ENCODE results near the gene ADK.
"Not testable (repeated sequence)": the region's sequence is repeated elsewhere in the genome, so short reads cannot be mapped to it uniquely, and the experiment has no call there.

Gene ADK

GRCh38 chr10:74543276-74543675, 392.3 kb downstream of the ADK start:
- DNase-seq (ENCODE audit: low spot score), result no peak

- DNase-seq (ENCODE audit: low spot score), result no peak
Observed at GRCh38 chr10:74544106-74544505, 393.1 kb downstream of the ADK start.

- DNase-seq (ENCODE audit: low spot score), result no peak
Observed at GRCh38 chr10:74548676-74549075, 397.7 kb downstream of the ADK start.

GRCh38 chr10:74556072-74556705, 405.2 kb downstream of the ADK start:
- DNase-seq (ENCODE audit: low spot score), result no peak

- no peak for DNase-seq (ENCODE audit: low spot score)
Observed at GRCh38 chr10:74557098-74557497, 406.1 kb downstream of the ADK start.

GRCh38 chr10:74558403-74558802, 407.4 kb downstream of the ADK start:
- DNase-seq (ENCODE audit: low spot score), result no peak

- DNase-seq (ENCODE audit: low spot score), result no peak
Observed at GRCh38 chr10:74558897-74559296, 407.9 kb downstream of the ADK start.

- not testable (repeated sequence) for DNase-seq (ENCODE audit: low spot score)
Observed at GRCh38 chr10:74568896-74569295, 417.9 kb downstream of the ADK start.

- DNase-seq (ENCODE audit: low spot score), result not testable (repeated sequence)
Observed at GRCh38 chr10:74573497-74573896, 422.5 kb downstream of the ADK start.

- no peak for DNase-seq (ENCODE audit: low spot score)
Observed at GRCh38 chr10:74575191-74575720, 424.2 kb downstream of the ADK start.

GRCh38 chr10:74575912-74576311, 424.9 kb downstream of the ADK start:
- no peak for DNase-seq (ENCODE audit: low spot score)

- no peak for DNase-seq (ENCODE audit: low spot score)
Observed at GRCh38 chr10:74576586-74576985, 425.6 kb downstream of the ADK start.

GRCh38 chr10:74580438-74580837, 429.4 kb downstream of the ADK start:
- DNase-seq (ENCODE audit: low spot score), result not testable (repeated sequence)

- DNase-seq (ENCODE audit: low spot score), result no peak
Observed at GRCh38 chr10:74582566-74582965, 431.5 kb downstream of the ADK start.

- DNase-seq (ENCODE audit: low spot score), result peak; percentile 67
Observed at GRCh38 chr10:74585231-74586087, 434.4 kb downstream of the ADK start.

- peak; percentile 72 for DNase-seq (ENCODE audit: low spot score)
Observed at GRCh38 chr10:74586088-74586585, 435.1 kb downstream of the ADK start.

- no peak for DNase-seq (ENCODE audit: low spot score)
Observed at GRCh38 chr10:74587109-74587854, 436.3 kb downstream of the ADK start.

- peak; percentile 96 for DNase-seq (ENCODE audit: low spot score)
Observed at GRCh38 chr10:74589226-74589673, 438.2 kb downstream of the ADK start.

- no peak for DNase-seq (ENCODE audit: low spot score)
Observed at GRCh38 chr10:74589851-74590250, 438.8 kb downstream of the ADK start.

GRCh38 chr10:74593470-74593869, 442.4 kb downstream of the ADK start:
- no peak for DNase-seq (ENCODE audit: low spot score)

- DNase-seq (ENCODE audit: low spot score), result no peak
Observed at GRCh38 chr10:74596713-74597112, 445.7 kb downstream of the ADK start.

Data from SK-N-DZ (cell line).